ENCODE measurements around the gene IDH3A.
A peak's percentile ranks its signal among the peaks of the same experiment; 100 is the strongest.
"Not testable (repeated sequence)": the region's sequence is repeated elsewhere in the genome, so short reads cannot be mapped to it uniquely, and the experiment has no call there.

IDH3A gene

GRCh38 chr15:78140292-78140691 is 8.9 kb upstream of the IDH3A start:
- DNase-seq (ENCODE audit: low read depth), result no peak
- TF ChIP-seq, protein P1, sequence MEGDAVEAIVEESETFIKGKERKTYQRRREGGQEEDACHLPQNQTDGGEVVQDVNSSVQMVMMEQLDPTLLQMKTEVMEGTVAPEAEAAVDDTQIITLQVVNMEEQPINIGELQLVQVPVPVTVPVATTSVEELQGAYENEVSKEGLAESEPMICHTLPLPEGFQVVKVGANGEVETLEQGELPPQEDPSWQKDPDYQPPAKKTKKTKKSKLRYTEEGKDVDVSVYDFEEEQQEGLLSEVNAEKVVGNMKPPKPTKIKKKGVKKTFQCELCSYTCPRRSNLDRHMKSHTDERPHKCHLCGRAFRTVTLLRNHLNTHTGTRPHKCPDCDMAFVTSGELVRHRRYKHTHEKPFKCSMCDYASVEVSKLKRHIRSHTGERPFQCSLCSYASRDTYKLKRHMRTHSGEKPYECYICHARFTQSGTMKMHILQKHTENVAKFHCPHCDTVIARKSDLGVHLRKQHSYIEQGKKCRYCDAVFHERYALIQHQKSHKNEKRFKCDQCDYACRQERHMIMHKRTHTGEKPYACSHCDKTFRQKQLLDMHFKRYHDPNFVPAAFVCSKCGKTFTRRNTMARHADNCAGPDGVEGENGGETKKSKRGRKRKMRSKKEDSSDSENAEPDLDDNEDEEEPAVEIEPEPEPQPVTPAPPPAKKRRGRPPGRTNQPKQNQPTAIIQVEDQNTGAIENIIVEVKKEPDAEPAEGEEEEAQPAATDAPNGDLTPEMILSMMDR (conservative IDR thresholded peaks at IDR 0.05; ENCODE audit: control insufficient read depth, insufficient read depth, low read depth, low read length), result no peak
- H3K4me3 ChIP-seq (ENCODE audit: control insufficient read depth, low read depth, low read length), result no peak overlapping the region

DNA sequence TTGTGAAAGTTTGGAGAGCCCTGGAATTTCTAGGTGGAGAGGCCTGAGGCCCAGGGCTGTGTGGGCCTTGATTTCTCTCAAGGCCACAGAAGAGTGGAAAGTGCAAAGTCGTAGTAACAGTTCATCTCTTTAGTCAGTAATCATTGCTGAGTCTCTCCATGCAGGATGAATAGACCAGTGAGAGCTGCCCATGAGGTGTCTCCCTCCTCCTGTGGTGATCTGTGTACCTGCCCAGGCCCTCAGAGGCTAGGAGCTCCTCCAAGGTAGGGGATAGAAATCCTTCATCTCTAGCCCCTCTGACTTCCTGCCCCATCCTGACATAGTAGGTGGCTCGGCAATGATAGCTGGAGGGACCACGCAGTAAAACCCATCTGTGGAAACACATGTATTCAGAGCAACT is 6.8 kb upstream of the IDH3A start:
- no peak overlapping the region for H3K4me3 ChIP-seq (ENCODE audit: control insufficient read depth, low read depth, low read length)
- TF ChIP-seq, protein P1 (conservative IDR thresholded peaks at IDR 0.05; ENCODE audit: control insufficient read depth, insufficient read depth, low read depth, low read length), result no peak
- DNase-seq (ENCODE audit: low read depth), result no peak

DNA sequence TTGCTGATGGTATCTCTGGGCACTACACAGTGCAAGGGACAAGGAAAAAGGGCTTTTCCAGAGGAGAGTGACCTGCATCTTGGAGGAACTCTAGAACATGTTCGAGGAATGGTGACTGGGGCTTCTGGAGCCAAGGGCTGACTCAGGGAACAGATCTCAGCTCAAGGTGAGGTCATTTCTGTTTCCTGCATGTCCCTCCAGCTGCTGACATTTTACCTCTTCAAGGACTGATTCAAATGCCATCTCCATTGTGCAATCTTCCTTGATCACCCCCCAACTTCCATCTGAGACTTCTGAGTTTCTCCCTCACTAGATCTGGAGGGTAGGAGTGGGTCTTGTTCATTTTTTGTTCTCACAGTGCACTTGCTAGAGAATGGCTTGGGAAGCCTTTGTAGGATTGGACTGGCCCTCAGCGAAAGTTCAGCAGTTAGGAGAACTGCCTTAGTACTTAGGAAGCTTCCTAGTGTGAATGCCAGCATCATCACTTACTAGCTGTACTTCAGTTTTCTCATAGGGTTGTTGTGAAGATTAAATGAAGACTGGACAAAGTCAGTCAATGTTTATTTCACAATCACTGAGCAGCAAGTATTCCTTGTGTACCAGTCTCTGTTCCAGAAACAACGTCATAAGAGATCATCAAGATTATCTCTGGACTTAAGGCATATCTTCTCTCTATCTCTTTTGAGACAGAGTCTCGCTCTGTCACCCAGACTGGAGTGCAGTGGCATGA is 2.6 kb upstream of the IDH3A start:
- no peak overlapping the region for H3K4me3 ChIP-seq (ENCODE audit: control insufficient read depth, low read depth, low read length)
- TF ChIP-seq, protein P1 (conservative IDR thresholded peaks at IDR 0.05; ENCODE audit: control insufficient read depth, insufficient read depth, low read depth, low read length), result no peak
- DNase-seq (ENCODE audit: low read depth), result peak; percentile 15

GRCh38 chr15:78147566-78147965 is 1.6 kb upstream of the IDH3A start:
- no peak overlapping the region for H3K4me3 ChIP-seq (ENCODE audit: control insufficient read depth, low read depth, low read length)
- DNase-seq (ENCODE audit: low read depth), result no peak
- TF ChIP-seq, protein P1 (conservative IDR thresholded peaks at IDR 0.05; ENCODE audit: control insufficient read depth, insufficient read depth, low read depth, low read length), result no peak

DNA sequence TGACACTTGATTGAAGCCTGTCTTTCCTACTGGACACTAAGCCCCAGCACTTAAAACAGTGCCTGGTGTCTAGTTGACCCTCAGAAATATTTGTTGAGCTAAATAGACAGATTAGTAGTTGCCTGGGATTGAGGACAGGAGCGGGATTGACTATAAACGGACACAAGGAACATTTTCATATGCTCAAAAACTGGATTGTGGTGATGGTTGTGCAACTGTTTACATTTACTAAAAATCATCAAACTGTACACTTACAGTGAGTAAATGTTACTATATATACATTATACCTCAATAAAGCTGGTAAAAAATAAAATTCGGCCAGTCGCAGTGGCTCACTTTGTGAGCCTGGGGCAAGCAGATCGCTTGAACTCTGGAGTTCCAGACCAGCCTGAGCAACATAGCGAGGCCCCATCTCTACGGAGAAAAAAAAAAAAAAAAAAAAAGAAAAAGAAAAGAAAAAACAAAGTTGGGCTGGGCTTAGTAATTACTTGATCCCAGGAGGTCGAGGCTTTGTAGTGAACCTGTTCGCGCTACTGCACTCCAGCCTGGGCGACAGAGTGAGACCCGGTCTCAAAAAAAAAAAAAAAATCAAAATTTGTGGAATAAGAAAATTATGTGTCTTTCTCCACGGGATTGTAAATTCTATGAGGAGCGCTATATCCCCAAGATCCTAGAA is 632 bp upstream of the IDH3A start:
- DNase-seq (ENCODE audit: low read depth), result no peak
- peak overlapping the region; percentile 80 for H3K4me3 ChIP-seq (ENCODE audit: control insufficient read depth, low read depth, low read length)
- TF ChIP-seq, protein P1 (conservative IDR thresholded peaks at IDR 0.05; ENCODE audit: control insufficient read depth, insufficient read depth, low read depth, low read length), result no peak

- DNase-seq (ENCODE audit: low read depth), result no peak
Measured at GRCh38 chr15:78149805-78150751, 916 bp downstream of the IDH3A start.

DNA sequence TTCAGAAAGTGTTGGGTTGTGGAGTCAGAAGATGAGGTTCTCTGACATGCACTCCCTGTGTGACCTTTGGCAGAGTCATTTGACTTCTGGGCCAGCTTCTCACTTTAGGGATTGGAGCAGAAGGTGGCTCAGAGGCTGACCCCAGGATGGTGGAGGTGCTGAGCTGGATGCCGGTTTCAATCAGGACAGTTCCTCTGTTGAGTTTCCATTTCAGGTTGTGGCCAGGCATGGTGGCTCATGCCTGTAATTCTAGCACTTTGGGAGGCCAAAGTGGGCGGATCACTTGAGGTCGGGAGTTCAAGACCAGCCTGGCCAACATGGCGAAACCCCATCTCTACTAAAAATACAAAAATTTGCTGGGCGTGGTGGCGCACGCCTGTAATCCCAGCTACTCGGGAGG is 1.9 kb downstream of the IDH3A start:
- H3K4me3 ChIP-seq (ENCODE audit: control insufficient read depth, low read depth, low read length); DNase-seq (ENCODE audit: low read depth): not testable (repeated sequence)

More at GRCh38 chr15:78149805-78150751, 916 bp downstream of the IDH3A start:
- H3K4me3 ChIP-seq (ENCODE audit: control insufficient read depth, low read depth, low read length), result peak overlapping the region; percentile 75
- TF ChIP-seq, protein P1 (conservative IDR thresholded peaks at IDR 0.05; ENCODE audit: control insufficient read depth, insufficient read depth, low read depth, low read length), result no peak

All from fibroblast of mammary gland (primary cell).